GM12878 (cell line): Measurements from ENCODE around the gene TM7SF3. TPM values are rescaled to one million over a fixed set of nuclear protein-coding genes. Genes with fewer than 3 reads are reported as not detected.

Experiments
- ATAC-seq: fragments of 200-7000 bp; cut with Tn5 transposase; 3 replicates; pipeline ENCODE4 v1.9.1; 2020; ENCODE audit warnings: mild to moderate bottlenecking, moderate library complexity
- BruUV-seq: library from RNA; stranded (reverse); fragments of 400-500 nt; replicated peaks from 2 replicates; lab custom pipeline; 2021; lab: Mats Ljungman, UMichigan
- CTCF ChIA-PET: fragments of 300-600 bp; sonication (Branson Sonifier 250); formaldehyde crosslinking; extraction: SDS; loops from one replicate; lab custom pipeline; 2021; ENCODE audit warnings: inconsistent platforms; lab: Yijun Ruan, JAX
- POLR2A ChIA-PET: fragments of 350-600 bp; formaldehyde crosslinking; extraction: SDS; loops from one replicate; lab custom pipeline; 2021; ENCODE audit warnings: inconsistent platforms; lab: Charles Lee
- RAD21 ChIA-PET: fragments of 300-600 bp; sonication (Branson Sonifier 250); formaldehyde crosslinking; loops from one replicate; lab custom pipeline; 2023; ENCODE audit warnings: antibody characterized with exemption; ENCODE audit not compliant: unreplicated experiment; lab: Charles Lee
- SMC1A ChIA-PET: fragments of 300-600 bp; sonication (Branson Sonifier 250); formaldehyde crosslinking; loops from one replicate; lab custom pipeline; 2023; ENCODE audit not compliant: unreplicated experiment, uncharacterized antibody; lab: Charles Lee
- DNase-seq: peaks from one replicate; pipeline ENCODE4 v3.0.0-alpha.2; 2011; ENCODE audit warnings: low read depth, low spot score
- FAIRE-seq: peaks from 3 replicates; lab custom pipeline; 2011; peaks lifted over from hg19 to GRCh38; lab: Jason Lieb, UNC
- H2AFZ ChIP-seq: 2 replicates; pipeline ENCODE4 v1.6.0; 2011; ENCODE audit warnings: low read depth, low read length, control low read depth; ENCODE audit not compliant: control insufficient read depth
- H3K27ac ChIP-seq: 2 replicates; pipeline ENCODE4 v1.5.1; 2011; ENCODE audit warnings: control low read depth; ENCODE audit not compliant: control insufficient read depth, insufficient read depth
- H3K27me3 ChIP-seq, 2 experiments: replicated peaks in 1 of 2; 2 replicates each; pipeline versions ENCODE4 v1.6.0 to v1.6.1; 2011; ENCODE audit warnings: low read length in 1 of 2; ENCODE audit not compliant: control insufficient read depth in 2 of 2, insufficient read depth in 2 of 2
- H3K36me3 ChIP-seq, 2 experiments: 2 replicates each; pipeline ENCODE4 v1.5.1; 2011; ENCODE audit warnings: low read length in 1 of 2; ENCODE audit not compliant: control insufficient read depth in 2 of 2, insufficient read depth in 2 of 2
- H3K4me1 ChIP-seq: 2 replicates; pipeline ENCODE4 v1.6.1; 2011; ENCODE audit warnings: mild to moderate bottlenecking, low read length, moderate library complexity, mixed read lengths; ENCODE audit not compliant: control insufficient read depth, insufficient read depth
- H3K4me2 ChIP-seq: 2 replicates; pipeline ENCODE4 v1.6.0; 2011; ENCODE audit warnings: control low read depth; ENCODE audit not compliant: control insufficient read depth, insufficient read depth
- H3K4me3 ChIP-seq: fragments of 200-600 bp; sonication (generic); 2 replicates; pipeline ENCODE4 v1.5.1; 2016
- H3K79me2 ChIP-seq: 2 replicates; pipeline ENCODE4 v1.6.0; 2011; ENCODE audit warnings: low read length; ENCODE audit not compliant: control insufficient read depth, insufficient read depth
- H3K9ac ChIP-seq: 2 replicates; pipeline ENCODE4 v1.8.0; 2011; ENCODE audit warnings: low read length, control low read depth, mixed read lengths; ENCODE audit not compliant: control insufficient read depth, insufficient read depth
- H3K9me3 ChIP-seq: replicated peaks from 3 replicates; pipeline ENCODE4 v1.5.1; 2011; ENCODE audit warnings: mild to moderate bottlenecking, low read length; ENCODE audit not compliant: control insufficient read depth, insufficient read depth
- H4K20me1 ChIP-seq: 2 replicates; pipeline ENCODE4 v1.6.0; 2011; ENCODE audit not compliant: control insufficient read depth, insufficient read depth
- BMI1 ChIP-seq: fragments of 450-650 bp; IDR thresholded peaks from 2 replicates; pipeline ENCODE4 v1.6.1; 2016; ENCODE audit warnings: mild to moderate bottlenecking, moderate library complexity, borderline replicate concordance
- GATAD2B ChIP-seq: fragments of 450-650 bp; conservative IDR thresholded peaks from 2 replicates; pipeline ENCODE4 v1.6.1; 2017; ENCODE audit warnings: low read depth, mild to moderate bottlenecking, moderate library complexity
- HDGF ChIP-seq: fragments of 450-650 bp; IDR thresholded peaks from 2 replicates; pipeline ENCODE4 v1.6.1; 2016; ENCODE audit warnings: antibody characterized with exemption
- IRF4 ChIP-seq: IDR thresholded peaks from 2 replicates; pipeline ENCODE4 v1.6.1; 2011; ENCODE audit warnings: low read depth, low read length
- RAD51 ChIP-seq: fragments of 450-650 bp; IDR thresholded peaks from 2 replicates; pipeline ENCODE4 v1.6.1; 2016; ENCODE audit warnings: moderate library complexity, mild to moderate bottlenecking, inconsistent platforms
- RELA ChIP-seq: fragments of 450-650 bp; IDR thresholded peaks from 2 replicates; pipeline ENCODE4 v1.8.0; 2014; ENCODE audit warnings: borderline replicate concordance; ENCODE audit not compliant: partially characterized antibody
- SIN3A ChIP-seq: IDR thresholded peaks from 2 replicates; pipeline ENCODE4 v1.6.1; 2012; ENCODE audit warnings: low read depth, low read length, improper control_type of control experiment
- TCF12 ChIP-seq: IDR thresholded peaks from 2 replicates; pipeline ENCODE4 v1.6.1; 2011; ENCODE audit warnings: low read depth, mild to moderate bottlenecking, low read length
- TCF3 ChIP-seq: IDR thresholded peaks from 2 replicates; pipeline ENCODE4 v1.6.1; 2012; ENCODE audit warnings: low read depth, mild to moderate bottlenecking, low read length, borderline replicate concordance; ENCODE audit not compliant: insufficient read depth
- ZNF217 ChIP-seq: fragments of 450-650 bp; IDR thresholded peaks from 2 replicates; pipeline ENCODE4 v1.6.1; 2017; ENCODE audit warnings: antibody characterized with exemption, mild to moderate bottlenecking
- ZNF384 ChIP-seq: IDR thresholded peaks from 2 replicates; pipeline ENCODE4 v1.6.1; 2012; ENCODE audit warnings: low read depth, mild to moderate bottlenecking, low read length, improper control_type of control experiment, borderline replicate concordance
- WGBS: methylation state at CpG from one replicate; pipeline ENCODE4 v1.1.6; 2016; ENCODE audit warnings: low lambda C conversion rate; ENCODE audit not compliant: insufficient replicate concordance, insufficient coverage; ENCODE audit errors: missing lambda C conversion rate; 5-methylcytosine and 5-hydroxymethylcytosine counted together
- in situ Hi-C: fragments of 300-500 bp; cut with MboI; formaldehyde crosslinking; loops from 9 replicates; pipeline ENCODE4 v1.14.3; 2018; ENCODE audit warnings: mixed read lengths
- intact Hi-C: fragments of 100-400 bp; cut with micrococcal nuclease; formaldehyde crosslinking; loops from one replicate; pipeline ENCODE4 v1.14.2; 2022; ENCODE audit not compliant: unreplicated experiment
- polyA plus RNA-seq, 11 experiments: library from polyadenylated mRNA; depleted of rRNA in 4 of 11; unstranded in 6 of 11; stranded (reverse) in 5 of 11; fragments of >200 nt; fragmentation: Nextera tagmentation in 4 of 11; fragmentation: Illumina TruSeq in 1 of 11; extraction: Ambion mirVana in 4 of 11; extraction: Trizol in 1 of 11; gene quantifications; 1 replicate in 1 of 11; 2 replicates in 10 of 11; pipeline versions ENCODE4 v1.2.1 to v1.2.3, GENCODE V29; 2011 to 2016; ENCODE audit warnings: inconsistent platforms in 2 of 11, missing spikeins in 2 of 11, low read depth in 1 of 11
- total RNA-seq, 4 experiments: library from RNA; depleted of rRNA in 3 of 4; stranded (reverse); fragments of >200 nt in 3 of 4; fragmentation: Illumina TruSeq in 1 of 4; extraction: Trizol in 1 of 4; gene quantifications; 2 replicates each; pipeline versions ENCODE4 v1.2.1 to v1.2.3, GENCODE V29; 2013 to 2021
- TF ChIP-seq, protein P1 (sequence below), 3 experiments: IDR thresholded peaks in 2 of 3; conservative IDR thresholded peaks in 1 of 3; 2 replicates each; pipeline ENCODE4 v1.5.1; 2011; ENCODE audit warnings: low read depth in 3 of 3, low read length in 3 of 3, mild to moderate bottlenecking in 3 of 3, control low read depth in 2 of 3, moderate library complexity in 2 of 3, inconsistent platforms in 1 of 3, mixed read lengths in 1 of 3; ENCODE audit not compliant: control insufficient read depth in 2 of 3, insufficient read depth in 1 of 3; ENCODE audit errors: extremely low read depth in 1 of 3
- TF ChIP-seq, protein P2 (sequence below): IDR thresholded peaks from 2 replicates; pipeline ENCODE4 v1.6.1; 2012; ENCODE audit warnings: low read depth, low read length, improper control_type of control experiment
- TF ChIP-seq, protein P3 (sequence below): fragments of 450-650 bp; IDR thresholded peaks from 2 replicates; pipeline ENCODE4 v1.6.1; 2016; ENCODE audit warnings: mild to moderate bottlenecking, moderate library complexity, borderline replicate concordance

The TM7SF3 gene
- total and polyA plus RNA-seq, 10 of the 15 experiments (the other 5 are each of a cell fraction or from before 2014, with no cell fraction given), result 31.4 to 341 (median 74.8) TPM

DNA sequence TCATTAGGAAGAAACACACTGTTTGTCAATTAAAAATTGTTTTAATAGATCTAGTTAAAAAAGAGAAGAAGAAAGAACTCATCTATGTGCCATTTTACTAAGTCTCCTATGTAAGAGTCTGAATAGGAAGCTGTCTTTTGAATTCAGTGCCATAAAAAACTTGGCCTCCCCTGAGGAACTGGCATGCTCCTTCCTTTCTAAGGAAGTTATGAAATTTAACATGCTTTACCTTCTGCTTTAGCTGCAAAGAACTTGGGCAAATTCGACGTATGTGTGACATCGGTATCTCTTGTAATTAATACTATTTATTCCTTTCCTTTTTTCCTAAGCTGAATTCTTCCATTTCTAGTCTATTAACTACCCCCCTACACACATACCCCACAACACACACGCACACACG, 12.5 kb downstream of the TM7SF3 start:
- H3K79me2 ChIP-seq, result peaks cover 33% of the 10 kb centered on the region
- H3K36me3 ChIP-seq, result peaks cover 4 to 16% of the 10 kb centered on the region in 2 experiments; a peak in 2 of 4 replicates
- SMC1A ChIA-PET, result interaction anchor here (0.7 to 4.6 kb wide), 8 partner anchors 9 to 304 kb away, joined by 3 to 26 read pairs (median 5); partner anchors contain the start of gene TM7SF3
- RAD21 ChIA-PET, result interaction anchor here (0.9 to 3.6 kb wide), 4 partner anchors 9 to 156 kb away, joined by 3 to 27 read pairs (median 4); partner anchors contain the start of gene TM7SF3
- no peak overlapping the region for H2AFZ ChIP-seq
- no peak overlapping the region for H3K9ac ChIP-seq
- H3K4me3 ChIP-seq, result no peak overlapping the region
- H3K4me2 ChIP-seq, result no peak overlapping the region
- H3K27ac ChIP-seq, result no peak overlapping the region
- POLR2A ChIA-PET, result interaction anchor here (1.2 to 1.6 kb wide), 2 partner anchors 9 to 11 kb away, joined by 3 to 4 read pairs; no protein-coding TSS in a partner anchor
- 97% methylated on average over 5 of the region's 5 CpGs for WGBS
- intact Hi-C loops (no loop called here), in situ Hi-C loops (no loop called here)
- TF ChIP-seq GATAD2B (no peak), TCF12 (no peak), RELA (no peak), HDGF (no peak), ZNF217 (no peak), IRF4 (no peak), SIN3A (no peak), BMI1 (no peak), ZNF384 (no peak), RAD51 (no peak), TCF3 (no peak)
- TF ChIP-seq, protein P1, sequence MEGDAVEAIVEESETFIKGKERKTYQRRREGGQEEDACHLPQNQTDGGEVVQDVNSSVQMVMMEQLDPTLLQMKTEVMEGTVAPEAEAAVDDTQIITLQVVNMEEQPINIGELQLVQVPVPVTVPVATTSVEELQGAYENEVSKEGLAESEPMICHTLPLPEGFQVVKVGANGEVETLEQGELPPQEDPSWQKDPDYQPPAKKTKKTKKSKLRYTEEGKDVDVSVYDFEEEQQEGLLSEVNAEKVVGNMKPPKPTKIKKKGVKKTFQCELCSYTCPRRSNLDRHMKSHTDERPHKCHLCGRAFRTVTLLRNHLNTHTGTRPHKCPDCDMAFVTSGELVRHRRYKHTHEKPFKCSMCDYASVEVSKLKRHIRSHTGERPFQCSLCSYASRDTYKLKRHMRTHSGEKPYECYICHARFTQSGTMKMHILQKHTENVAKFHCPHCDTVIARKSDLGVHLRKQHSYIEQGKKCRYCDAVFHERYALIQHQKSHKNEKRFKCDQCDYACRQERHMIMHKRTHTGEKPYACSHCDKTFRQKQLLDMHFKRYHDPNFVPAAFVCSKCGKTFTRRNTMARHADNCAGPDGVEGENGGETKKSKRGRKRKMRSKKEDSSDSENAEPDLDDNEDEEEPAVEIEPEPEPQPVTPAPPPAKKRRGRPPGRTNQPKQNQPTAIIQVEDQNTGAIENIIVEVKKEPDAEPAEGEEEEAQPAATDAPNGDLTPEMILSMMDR (IDR thresholded peaks at IDR 0.05 in 2 of 3, conservative IDR thresholded peaks at IDR 0.05 in 1 of 3; ENCODE audit: control insufficient read depth in 2 of 3, extremely low read depth in 1 of 3, insufficient read depth in 1 of 3, low read depth in 3 of 3, low read length in 3 of 3), result no peak
- TF ChIP-seq, protein P2, sequence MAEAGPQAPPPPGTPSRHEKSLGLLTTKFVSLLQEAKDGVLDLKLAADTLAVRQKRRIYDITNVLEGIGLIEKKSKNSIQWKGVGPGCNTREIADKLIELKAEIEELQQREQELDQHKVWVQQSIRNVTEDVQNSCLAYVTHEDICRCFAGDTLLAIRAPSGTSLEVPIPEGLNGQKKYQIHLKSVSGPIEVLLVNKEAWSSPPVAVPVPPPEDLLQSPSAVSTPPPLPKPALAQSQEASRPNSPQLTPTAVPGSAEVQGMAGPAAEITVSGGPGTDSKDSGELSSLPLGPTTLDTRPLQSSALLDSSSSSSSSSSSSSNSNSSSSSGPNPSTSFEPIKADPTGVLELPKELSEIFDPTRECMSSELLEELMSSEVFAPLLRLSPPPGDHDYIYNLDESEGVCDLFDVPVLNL, result no peak
- TF ChIP-seq, protein P3, sequence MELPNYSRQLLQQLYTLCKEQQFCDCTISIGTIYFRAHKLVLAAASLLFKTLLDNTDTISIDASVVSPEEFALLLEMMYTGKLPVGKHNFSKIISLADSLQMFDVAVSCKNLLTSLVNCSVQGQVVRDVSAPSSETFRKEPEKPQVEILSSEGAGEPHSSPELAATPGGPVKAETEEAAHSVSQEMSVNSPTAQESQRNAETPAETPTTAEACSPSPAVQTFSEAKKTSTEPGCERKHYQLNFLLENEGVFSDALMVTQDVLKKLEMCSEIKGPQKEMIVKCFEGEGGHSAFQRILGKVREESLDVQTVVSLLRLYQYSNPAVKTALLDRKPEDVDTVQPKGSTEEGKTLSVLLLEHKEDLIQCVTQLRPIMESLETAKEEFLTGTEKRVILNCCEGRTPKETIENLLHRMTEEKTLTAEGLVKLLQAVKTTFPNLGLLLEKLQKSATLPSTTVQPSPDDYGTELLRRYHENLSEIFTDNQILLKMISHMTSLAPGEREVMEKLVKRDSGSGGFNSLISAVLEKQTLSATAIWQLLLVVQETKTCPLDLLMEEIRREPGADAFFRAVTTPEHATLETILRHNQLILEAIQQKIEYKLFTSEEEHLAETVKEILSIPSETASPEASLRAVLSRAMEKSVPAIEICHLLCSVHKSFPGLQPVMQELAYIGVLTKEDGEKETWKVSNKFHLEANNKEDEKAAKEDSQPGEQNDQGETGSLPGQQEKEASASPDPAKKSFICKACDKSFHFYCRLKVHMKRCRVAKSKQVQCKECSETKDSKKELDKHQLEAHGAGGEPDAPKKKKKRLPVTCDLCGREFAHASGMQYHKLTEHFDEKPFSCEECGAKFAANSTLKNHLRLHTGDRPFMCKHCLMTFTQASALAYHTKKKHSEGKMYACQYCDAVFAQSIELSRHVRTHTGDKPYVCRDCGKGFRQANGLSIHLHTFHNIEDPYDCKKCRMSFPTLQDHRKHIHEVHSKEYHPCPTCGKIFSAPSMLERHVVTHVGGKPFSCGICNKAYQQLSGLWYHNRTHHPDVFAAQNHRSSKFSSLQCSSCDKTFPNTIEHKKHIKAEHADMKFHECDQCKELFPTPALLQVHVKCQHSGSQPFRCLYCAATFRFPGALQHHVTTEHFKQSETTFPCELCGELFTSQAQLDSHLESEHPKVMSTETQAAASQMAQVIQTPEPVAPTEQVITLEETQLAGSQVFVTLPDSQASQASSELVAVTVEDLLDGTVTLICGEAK, result no peak
- H3K27me3 ChIP-seq, result no peaks in the 10 kb centered on the region
- DNase-seq, result no peak
- no peaks in the 10 kb centered on the region; the same call in 1 of the 2 replicates for H3K4me1 ChIP-seq
- BruUV-seq, result no TSS peak
- CTCF ChIA-PET, result interaction anchor here (1.2 to 3.5 kb wide), 3 partner anchors 9 to 14 kb away, joined by 4 to 14 read pairs (median 8); no protein-coding TSS in a partner anchor
- no peaks in the 10 kb centered on the region for H4K20me1 ChIP-seq
- no peaks in the 10 kb centered on the region; the same call in 2 of the 3 replicates for H3K9me3 ChIP-seq
- no peak for ATAC-seq
- FAIRE-seq, result no peak
